Smooth muscle cell (in vitro differentiated cells): Measurements from ENCODE around the gene NMNAT2. TPM values are rescaled to one million over a fixed set of nuclear protein-coding genes. Genes with fewer than 3 reads are reported as not detected.
A peak's percentile ranks its signal among the peaks of the same experiment; 100 is the strongest.

Experiments used
- DNase-seq: peaks from one replicate; lab custom pipeline; 2025; ENCODE audit not compliant: unreplicated experiment; lab: John Stamatoyannopoulos, UW
- H2AFZ ChIP-seq: fragments of 200-600 bp; sonication (generic); 2 replicates; pipeline ENCODE4 v1.6.0; 2016; ENCODE audit warnings: antibody characterized with exemption, low read depth, mild to moderate bottlenecking
- H3F3A ChIP-seq: fragments of 200-600 bp; sonication (generic); 2 replicates; pipeline ENCODE4 v1.6.0; 2017; ENCODE audit warnings: antibody characterized with exemption, low read depth
- H3K27ac ChIP-seq: fragments of 200-600 bp; sonication (generic); 2 replicates; pipeline ENCODE4 v1.5.1; 2016; ENCODE audit warnings: low read depth, mild to moderate bottlenecking
- H3K27me3 ChIP-seq: fragments of 200-600 bp; sonication (generic); 2 replicates; pipeline ENCODE4 v1.6.1; 2016; ENCODE audit warnings: low read depth, mild to moderate bottlenecking
- H3K36me3 ChIP-seq: fragments of 200-600 bp; sonication (generic); 2 replicates; pipeline ENCODE4 v1.5.1; 2016; ENCODE audit warnings: low read depth
- H3K4me1 ChIP-seq: fragments of 200-600 bp; sonication (generic); 2 replicates; pipeline ENCODE4 v1.5.1; 2016; ENCODE audit warnings: low read depth
- H3K4me2 ChIP-seq: fragments of 200-600 bp; sonication (generic); 2 replicates; pipeline ENCODE4 v1.6.0; 2016; ENCODE audit warnings: mild to moderate bottlenecking
- H3K4me3 ChIP-seq: fragments of 200-600 bp; sonication (generic); 2 replicates; pipeline ENCODE4 v1.5.1; 2016; ENCODE audit warnings: mild to moderate bottlenecking
- H3K79me2 ChIP-seq: fragments of 200-600 bp; sonication (generic); 2 replicates; pipeline ENCODE4 v1.6.0; 2016; ENCODE audit warnings: low read depth, mild to moderate bottlenecking
- H3K9ac ChIP-seq: fragments of 200-600 bp; sonication (generic); 2 replicates; pipeline ENCODE4 v1.6.0; 2016; ENCODE audit warnings: low read depth
- H3K9me3 ChIP-seq: fragments of 200-600 bp; sonication (generic); replicated peaks from 2 replicates; pipeline ENCODE4 v1.5.1; 2016; ENCODE audit warnings: low read depth
- H4K20me1 ChIP-seq: fragments of 200-600 bp; sonication (generic); 2 replicates; pipeline ENCODE4 v1.6.0; 2016; ENCODE audit warnings: low read depth
- WGBS: methylation state at CpG from one replicate; pipeline ENCODE4 v1.1.7; 2016; ENCODE audit warnings: low lambda C conversion rate; 5-methylcytosine and 5-hydroxymethylcytosine counted together
- polyA plus RNA-seq: library from polyadenylated mRNA; unstranded; fragments of >200 nt; fragmentation: Nextera tagmentation; extraction: Ambion mirVana; gene quantifications from 2 replicates; pipeline ENCODE4 v1.2.1, GENCODE V29; 2016
- total RNA-seq: library from RNA; depleted of rRNA; stranded (reverse); fragments of >200 nt; gene quantifications from 2 replicates; pipeline ENCODE4 v1.2.3, GENCODE V29; 2014
- TF ChIP-seq, protein P1 (sequence below): fragments of 200-600 bp; sonication (generic); IDR thresholded peaks from 2 replicates; pipeline ENCODE4 v1.5.1; 2017; ENCODE audit warnings: borderline replicate concordance, mild to moderate bottlenecking, antibody characterized with exemption; ENCODE audit not compliant: insufficient read depth, poor library complexity, severe bottlenecking

NMNAT2 gene
- total and polyA plus RNA-seq, 2 experiments from 2014 or later = 0.22 to 0.43 TPM

DNA sequence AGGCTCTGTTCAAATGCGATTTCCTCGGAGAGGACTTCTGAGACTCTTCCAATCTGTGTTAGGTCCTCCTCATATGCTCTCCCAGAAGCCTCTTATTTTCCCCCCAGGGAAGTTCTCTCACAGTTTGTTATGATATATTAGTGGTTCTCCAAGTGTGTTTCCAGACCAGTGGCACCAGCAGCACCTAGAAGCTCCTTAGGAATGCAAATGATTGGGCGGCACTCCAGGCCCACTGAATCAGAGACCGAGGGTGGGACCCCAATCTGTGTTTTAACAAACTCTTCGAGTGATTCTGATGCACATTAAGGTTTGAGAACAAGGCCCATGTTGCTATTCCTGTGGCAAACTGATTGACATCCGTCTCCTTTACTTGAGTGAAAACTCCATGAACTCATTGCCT is 63.0 kb downstream of the NMNAT2 start:
- H3K9me3 ChIP-seq = no peaks in the 10 kb centered on the region

DNA sequence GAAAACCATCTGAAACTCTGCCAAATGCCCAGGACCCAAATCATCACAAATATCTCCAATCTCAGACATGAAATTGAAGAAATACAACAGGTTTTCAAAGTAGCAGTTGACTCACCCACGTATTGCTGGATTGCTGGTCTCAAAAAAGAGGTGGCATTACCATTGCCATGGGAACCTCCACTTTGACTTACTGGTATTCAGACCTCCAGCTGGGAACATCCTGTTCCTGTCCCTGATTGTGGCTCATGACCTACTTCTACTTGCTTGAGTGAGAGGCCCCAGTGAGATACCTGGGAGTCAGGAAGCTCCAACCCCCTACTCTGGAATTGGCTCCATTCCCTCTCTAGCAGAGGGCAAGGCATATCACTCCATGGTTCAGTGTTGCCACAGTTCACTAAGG is 64.6 kb downstream of the NMNAT2 start:
- H3K27ac ChIP-seq = no peak overlapping the region
- no peaks in the 10 kb centered on the region for H3K79me2 ChIP-seq
- TF ChIP-seq, protein P1, sequence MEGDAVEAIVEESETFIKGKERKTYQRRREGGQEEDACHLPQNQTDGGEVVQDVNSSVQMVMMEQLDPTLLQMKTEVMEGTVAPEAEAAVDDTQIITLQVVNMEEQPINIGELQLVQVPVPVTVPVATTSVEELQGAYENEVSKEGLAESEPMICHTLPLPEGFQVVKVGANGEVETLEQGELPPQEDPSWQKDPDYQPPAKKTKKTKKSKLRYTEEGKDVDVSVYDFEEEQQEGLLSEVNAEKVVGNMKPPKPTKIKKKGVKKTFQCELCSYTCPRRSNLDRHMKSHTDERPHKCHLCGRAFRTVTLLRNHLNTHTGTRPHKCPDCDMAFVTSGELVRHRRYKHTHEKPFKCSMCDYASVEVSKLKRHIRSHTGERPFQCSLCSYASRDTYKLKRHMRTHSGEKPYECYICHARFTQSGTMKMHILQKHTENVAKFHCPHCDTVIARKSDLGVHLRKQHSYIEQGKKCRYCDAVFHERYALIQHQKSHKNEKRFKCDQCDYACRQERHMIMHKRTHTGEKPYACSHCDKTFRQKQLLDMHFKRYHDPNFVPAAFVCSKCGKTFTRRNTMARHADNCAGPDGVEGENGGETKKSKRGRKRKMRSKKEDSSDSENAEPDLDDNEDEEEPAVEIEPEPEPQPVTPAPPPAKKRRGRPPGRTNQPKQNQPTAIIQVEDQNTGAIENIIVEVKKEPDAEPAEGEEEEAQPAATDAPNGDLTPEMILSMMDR = no peak
- H3K9me3 ChIP-seq = no peaks in the 10 kb centered on the region
- H2AFZ ChIP-seq = no peak overlapping the region
- H3F3A ChIP-seq = no peaks in the 10 kb centered on the region
- H4K20me1 ChIP-seq = no peaks in the 10 kb centered on the region
- no peak for DNase-seq
- peaks cover 10% of the 10 kb centered on the region for H3K4me1 ChIP-seq
- H3K27me3 ChIP-seq = no peaks in the 10 kb centered on the region
- no peak overlapping the region for H3K9ac ChIP-seq
- no peak overlapping the region for H3K4me2 ChIP-seq
- H3K4me3 ChIP-seq = no peak overlapping the region
- no peaks in the 10 kb centered on the region for H3K36me3 ChIP-seq
- 71% methylated on average over 1 of the region's 1 CpG for WGBS

More for the DNA sequence above, 63.0 kb downstream of the NMNAT2 start:
- no peak overlapping the region for H3K4me3 ChIP-seq
- TF ChIP-seq, protein P1 = no peak
- WGBS = 92% methylated on average over 6 of the region's 6 CpGs
- no peaks in the 10 kb centered on the region for H3K27me3 ChIP-seq
- no peaks in the 10 kb centered on the region for H3K79me2 ChIP-seq
- H4K20me1 ChIP-seq = no peaks in the 10 kb centered on the region
- H3F3A ChIP-seq = no peaks in the 10 kb centered on the region
- no peak overlapping the region for H3K9ac ChIP-seq
- no peaks in the 10 kb centered on the region for H3K36me3 ChIP-seq
- no peak overlapping the region for H3K27ac ChIP-seq
- H2AFZ ChIP-seq = no peak overlapping the region
- no peak overlapping the region for H3K4me2 ChIP-seq
- H3K4me1 ChIP-seq = no peaks in the 10 kb centered on the region
- DNase-seq = no peak

DNA sequence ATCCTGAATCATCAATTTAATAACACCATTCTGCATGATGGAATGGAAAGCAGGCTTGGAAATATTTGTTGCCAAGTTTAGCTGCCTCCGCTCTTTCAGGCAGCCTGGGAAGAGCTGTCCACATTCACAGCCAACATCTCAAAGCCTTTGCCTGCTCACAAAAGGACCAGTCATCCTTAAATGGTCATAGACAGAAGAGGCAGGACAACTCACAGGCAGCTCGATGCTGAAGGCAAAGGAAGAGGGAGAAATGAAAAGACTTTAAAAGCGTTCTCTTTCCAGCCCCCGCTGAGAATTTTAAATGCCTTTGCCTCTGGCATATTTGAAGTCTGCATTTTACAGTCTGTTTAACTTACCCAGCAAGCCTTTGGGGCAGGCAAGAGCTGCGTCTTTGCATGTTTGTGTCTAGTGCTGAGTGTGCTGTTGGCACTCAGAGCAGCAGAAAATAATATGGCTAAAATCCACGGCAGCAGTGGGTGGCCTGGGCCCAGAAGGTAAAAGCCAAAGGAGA is 68.9 kb downstream of the NMNAT2 start:
- no peak overlapping the region for H3K27ac ChIP-seq
- no peaks in the 10 kb centered on the region for H3K79me2 ChIP-seq
- H3F3A ChIP-seq = no peaks in the 10 kb centered on the region
- H3K9me3 ChIP-seq = no peaks in the 10 kb centered on the region
- no peaks in the 10 kb centered on the region for H3K27me3 ChIP-seq
- no peak overlapping the region for H3K4me3 ChIP-seq
- DNase-seq = no peak
- H3K9ac ChIP-seq = no peak overlapping the region
- H4K20me1 ChIP-seq = no peaks in the 10 kb centered on the region
- H2AFZ ChIP-seq = peak overlapping the region; percentile 20
- H3K4me2 ChIP-seq = peak overlapping the region; percentile 3
- TF ChIP-seq, protein P1 = no peak
- no peaks in the 10 kb centered on the region for H3K36me3 ChIP-seq
- whole genome bisulfite sequencing = 18% methylated on average over 6 of the region's 6 CpGs
- peaks cover 12% of the 10 kb centered on the region for H3K4me1 ChIP-seq

DNA sequence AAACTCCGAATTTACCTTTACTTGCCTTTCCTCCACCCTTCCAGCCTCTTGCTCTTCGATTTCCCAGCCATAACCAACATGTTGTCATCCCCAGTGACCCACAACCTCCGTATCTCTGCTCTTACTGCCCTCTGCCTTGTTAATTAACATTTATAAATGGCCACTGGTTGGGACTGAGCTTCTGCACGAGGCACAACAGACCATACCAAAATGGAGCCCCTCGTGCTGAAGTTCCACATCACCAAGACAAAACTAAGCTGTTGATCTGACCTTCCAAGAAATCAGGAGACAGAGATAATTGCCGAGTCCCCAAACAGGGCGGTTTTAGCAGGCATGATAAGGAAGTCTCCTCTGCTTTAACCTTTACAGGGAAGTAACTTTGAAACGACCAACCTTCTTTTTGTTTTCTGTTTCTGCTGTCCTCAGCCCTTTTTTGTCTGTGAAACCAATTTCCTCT is 71.9 kb downstream of the NMNAT2 start:
- TF ChIP-seq, protein P1 = no peak
- Histone ChIP-seq H4K20me1 (no peaks in the 10 kb centered on the region), H3K27me3 (no peaks in the 10 kb centered on the region), H3K4me3 (no peak overlapping the region), H3K9ac (no peak overlapping the region), H3K79me2 (no peaks in the 10 kb centered on the region), H3K4me1 (peaks cover 12% of the 10 kb centered on the region), H3K27ac (no peak overlapping the region), H2AFZ (no peak overlapping the region), H3F3A (no peaks in the 10 kb centered on the region), H3K9me3 (no peaks in the 10 kb centered on the region), H3K36me3 (no peaks in the 10 kb centered on the region), H3K4me2 (no peak overlapping the region)
- WGBS = 65% methylated on average over 8 of the region's 8 CpGs
- DNase-seq = no peak
